ENCODE data around the gene FNBP1L.

The FNBP1L gene

GRCh38 chr1:93521618-93522017 lies 73.7 kb downstream of the FNBP1L start:
- no peak for DNase-seq
- no peaks in the 10 kb centered on the region for H3K36me3 ChIP-seq (replicated peaks; ENCODE audit: insufficient read depth, low read length)
- H3K79me2 ChIP-seq (ENCODE audit: low read length) = no peaks in the 10 kb centered on the region
- no peaks in the 10 kb centered on the region for H3K27me3 ChIP-seq (replicated peaks; ENCODE audit: insufficient read depth, low read length)
- no peaks in the 10 kb centered on the region for H3K4me1 ChIP-seq (ENCODE audit: low read length)
- H2AFZ ChIP-seq (ENCODE audit: low read length) = no peak overlapping the region
- no peak overlapping the region for H3K9ac ChIP-seq (ENCODE audit: low read length)
- no peak overlapping the region for H3K27ac ChIP-seq (ENCODE audit: low read length)
- H4K20me1 ChIP-seq (ENCODE audit: insufficient read depth, low read length) = no peaks in the 10 kb centered on the region
- TF ChIP-seq EZH2phosphoT487 (IDR thresholded peaks at IDR 0.05; ENCODE audit: low read length) (no peak), CTCF (IDR thresholded peaks at IDR 0.05; ENCODE audit: low read length) (no peak), EZH2 (optimal IDR thresholded peaks at IDR 0.05; ENCODE audit: low read depth, low read length) (no peak)
- H3F3A ChIP-seq (ENCODE audit: insufficient read depth, low read length) = no peaks in the 10 kb centered on the region
- H3K9me3 ChIP-seq (replicated peaks; ENCODE audit: insufficient read depth, low read length) = no peaks in the 10 kb centered on the region
- no peak overlapping the region for H3K4me3 ChIP-seq (ENCODE audit: low read length)
- H3K4me2 ChIP-seq (ENCODE audit: low read depth, low read length) = no peak overlapping the region
- H3K9me2 ChIP-seq (replicated peaks; ENCODE audit: insufficient read depth, low read length) = no peaks in the 10 kb centered on the region

GRCh38 chr1:93522721-93523120 lies 74.8 kb downstream of the FNBP1L start:
- no peak for DNase-seq
- Histone ChIP-seq H3K27ac (ENCODE audit: low read length) (no peak overlapping the region), H3K79me2 (ENCODE audit: low read length) (no peaks in the 10 kb centered on the region), H3K4me2 (ENCODE audit: low read depth, low read length) (no peak overlapping the region), H3K4me1 (ENCODE audit: low read length) (no peaks in the 10 kb centered on the region), H3K9me2 (replicated peaks; ENCODE audit: insufficient read depth, low read length) (no peaks in the 10 kb centered on the region), H3K36me3 (replicated peaks; ENCODE audit: insufficient read depth, low read length) (no peaks in the 10 kb centered on the region), H3K9me3 (replicated peaks; ENCODE audit: insufficient read depth, low read length) (no peaks in the 10 kb centered on the region), H3K4me3 (ENCODE audit: low read length) (no peak overlapping the region), H4K20me1 (ENCODE audit: insufficient read depth, low read length) (no peaks in the 10 kb centered on the region), H2AFZ (ENCODE audit: low read length) (no peak overlapping the region), H3K27me3 (replicated peaks; ENCODE audit: insufficient read depth, low read length) (no peaks in the 10 kb centered on the region), H3F3A (ENCODE audit: insufficient read depth, low read length) (no peaks in the 10 kb centered on the region), H3K9ac (ENCODE audit: low read length) (no peak overlapping the region)
- TF ChIP-seq EZH2 (optimal IDR thresholded peaks at IDR 0.05; ENCODE audit: low read depth, low read length) = no peak
- no peak for TF ChIP-seq CTCF (IDR thresholded peaks at IDR 0.05; ENCODE audit: low read length)
- no peak for TF ChIP-seq EZH2phosphoT487 (IDR thresholded peaks at IDR 0.05; ENCODE audit: low read length)

GRCh38 chr1:93525431-93525830 lies 77.5 kb downstream of the FNBP1L start:
- no peaks in the 10 kb centered on the region for H3K79me2 ChIP-seq (ENCODE audit: low read length)
- H3F3A ChIP-seq (ENCODE audit: insufficient read depth, low read length) = no peaks in the 10 kb centered on the region
- no peak overlapping the region for H3K9ac ChIP-seq (ENCODE audit: low read length)
- H3K9me3 ChIP-seq (replicated peaks; ENCODE audit: insufficient read depth, low read length) = no peaks in the 10 kb centered on the region
- DNase-seq = no peak
- no peak overlapping the region for H3K4me2 ChIP-seq (ENCODE audit: low read depth, low read length)
- no peaks in the 10 kb centered on the region for H3K4me1 ChIP-seq (ENCODE audit: low read length)
- H3K27me3 ChIP-seq (replicated peaks; ENCODE audit: insufficient read depth, low read length) = no peaks in the 10 kb centered on the region
- no peak overlapping the region for H3K27ac ChIP-seq (ENCODE audit: low read length)
- TF ChIP-seq EZH2 (optimal IDR thresholded peaks at IDR 0.05; ENCODE audit: low read depth, low read length) (no peak), EZH2phosphoT487 (IDR thresholded peaks at IDR 0.05; ENCODE audit: low read length) (no peak), CTCF (IDR thresholded peaks at IDR 0.05; ENCODE audit: low read length) (no peak)
- no peak overlapping the region for H3K4me3 ChIP-seq (ENCODE audit: low read length)
- H4K20me1 ChIP-seq (ENCODE audit: insufficient read depth, low read length) = no peaks in the 10 kb centered on the region
- H3K36me3 ChIP-seq (replicated peaks; ENCODE audit: insufficient read depth, low read length) = no peaks in the 10 kb centered on the region
- H3K9me2 ChIP-seq (replicated peaks; ENCODE audit: insufficient read depth, low read length) = no peaks in the 10 kb centered on the region
- no peak overlapping the region for H2AFZ ChIP-seq (ENCODE audit: low read length)

Measured in MM.1S (cell line).